HG03196 (cell line): ENCODE measurements around the gene TEX35.
A peak's percentile ranks its signal among the peaks of the same experiment; 100 is the strongest.

Source experiments
- ATAC-seq: cut with Tn5 transposase; IDR thresholded peaks from one replicate; pipeline ENCODE4 v1.9.1; 2021; ENCODE audit not compliant: unreplicated experiment

TEX35 gene

DNA sequence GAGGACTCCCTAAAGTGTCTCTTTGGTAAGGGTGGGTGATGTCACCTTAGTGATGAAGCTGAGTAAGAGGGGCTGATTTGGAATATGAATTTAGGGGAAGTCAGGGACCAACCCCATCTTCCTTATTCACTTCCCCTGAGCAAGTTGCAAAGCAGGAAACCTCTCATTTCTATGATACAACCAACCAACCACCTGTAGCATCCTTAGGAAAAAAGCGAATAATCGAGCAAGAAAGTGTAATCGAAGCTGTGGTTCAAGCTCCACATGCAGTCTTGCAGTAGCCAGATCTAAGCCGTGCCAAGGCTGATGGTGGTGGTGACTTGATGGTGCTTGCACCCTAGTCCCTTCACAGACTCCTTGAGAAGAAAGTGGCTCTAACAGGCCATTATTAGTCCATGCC, 3.2 kb downstream of the TEX35 start:
- no peak for ATAC-seq

DNA sequence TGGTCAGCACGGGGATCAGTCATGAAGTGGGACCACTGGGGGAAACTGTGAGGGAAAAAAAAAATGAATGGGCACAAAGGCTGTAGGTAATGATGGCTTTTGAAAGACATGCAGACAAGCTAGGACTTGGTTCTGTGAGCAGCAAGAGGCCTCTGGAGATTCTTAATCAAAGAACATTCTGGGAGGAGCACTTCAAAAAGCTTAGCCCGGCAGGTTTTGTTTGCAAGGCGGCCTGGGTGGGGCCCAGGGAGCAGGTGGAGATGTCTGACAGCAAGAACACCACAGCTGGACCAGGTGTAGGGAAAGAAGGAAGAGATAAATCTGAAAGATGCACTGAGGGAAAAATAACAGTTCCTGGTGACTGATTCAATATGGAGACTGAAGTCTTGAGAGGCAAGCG, 6.0 kb downstream of the TEX35 start:
- no peak for ATAC-seq

DNA sequence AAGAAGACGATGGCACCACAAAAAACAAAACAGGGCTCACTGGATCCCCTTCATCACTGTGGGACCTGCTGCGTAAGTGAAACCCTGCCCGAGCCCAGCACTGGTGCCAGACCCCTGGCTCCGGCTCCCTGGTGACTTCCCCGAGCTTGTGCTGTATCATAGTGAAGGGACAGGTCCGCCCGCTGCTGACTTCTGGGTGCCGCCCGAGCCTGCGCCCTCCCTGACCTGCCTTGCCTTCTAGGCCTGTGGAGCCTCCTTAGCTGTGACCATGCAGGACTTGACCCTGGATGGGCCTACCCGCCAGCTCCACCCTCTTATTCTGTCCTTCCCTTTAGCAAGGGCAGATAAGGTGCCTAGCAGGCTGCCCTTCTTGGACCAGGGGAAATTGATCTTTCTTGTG, 7.9 kb downstream of the TEX35 start:
- ATAC-seq = no peak

DNA sequence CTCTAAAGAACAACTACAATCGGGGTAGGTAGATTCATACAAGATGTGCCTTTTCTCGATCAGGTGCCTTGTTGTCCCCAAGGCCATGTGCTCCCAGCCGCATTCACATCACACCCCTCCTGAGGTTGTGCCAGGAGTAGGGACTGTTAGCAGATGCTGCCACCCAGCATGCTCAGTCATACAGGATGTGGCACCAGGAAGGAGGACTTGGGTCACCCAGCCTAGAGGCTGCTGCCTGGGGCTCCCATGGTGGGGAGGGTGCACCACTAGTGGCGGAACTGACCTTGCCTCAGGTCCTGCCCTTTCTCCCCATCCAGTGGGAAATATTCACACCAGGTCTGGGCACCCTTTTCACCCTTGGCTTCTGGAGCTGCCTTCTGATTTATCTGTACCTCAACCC, 8.3 kb downstream of the TEX35 start:
- no peak for ATAC-seq

DNA sequence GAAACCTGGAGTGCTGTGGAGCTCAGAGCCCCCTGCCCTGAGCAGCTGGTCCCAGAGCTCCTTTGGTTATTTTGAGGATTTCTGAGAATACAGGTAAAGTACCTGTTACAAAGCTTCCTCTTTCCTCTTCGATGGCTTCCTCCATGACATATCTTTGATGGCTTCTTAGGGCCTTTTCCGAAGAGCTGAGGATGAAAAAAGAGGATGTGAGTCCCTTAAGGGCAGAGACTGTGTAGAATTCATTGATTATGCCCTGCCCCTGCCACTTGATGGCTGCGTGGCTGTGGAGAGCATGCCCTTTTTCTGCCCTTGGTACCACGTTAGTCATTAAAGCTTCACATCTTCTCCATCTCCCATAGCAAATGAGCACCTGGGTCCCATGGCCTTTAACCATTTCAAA, 14.2 kb downstream of the TEX35 start:
- no peak for ATAC-seq

DNA sequence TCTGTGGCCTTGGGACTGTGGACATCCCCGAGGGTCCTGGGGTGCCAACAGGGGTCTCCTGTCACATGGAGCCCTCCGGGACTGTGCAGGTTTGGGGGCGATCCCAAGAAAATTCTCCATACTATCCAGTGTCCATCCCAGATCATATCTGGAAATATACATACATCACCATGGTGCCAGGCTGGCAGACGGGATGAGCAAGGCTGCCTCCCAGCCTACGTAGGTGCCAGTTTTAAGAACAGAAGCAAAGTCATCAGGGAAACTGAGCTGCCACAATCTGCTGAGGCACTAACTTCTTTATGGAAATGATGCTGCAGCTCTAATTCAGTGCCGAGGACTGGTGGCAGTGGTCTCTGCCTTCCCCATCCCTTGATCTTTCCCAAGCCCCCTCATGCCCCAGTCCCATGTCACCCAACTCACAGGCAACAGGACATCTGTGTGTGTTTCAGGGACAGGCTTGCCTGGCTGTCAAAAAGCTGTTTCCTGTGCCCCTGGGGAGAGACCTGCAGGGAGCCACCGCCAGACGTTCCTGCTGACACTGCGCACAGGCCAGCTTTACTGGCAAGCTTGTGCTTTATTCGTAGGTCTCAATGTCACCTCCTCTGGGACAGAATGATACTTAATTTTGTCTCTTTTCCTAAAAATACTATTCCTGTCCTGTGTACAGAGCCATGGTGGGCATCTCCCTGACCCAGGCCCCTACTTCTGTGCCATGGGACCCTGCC, 15.5 kb downstream of the TEX35 start:
- ATAC-seq = no peak

DNA sequence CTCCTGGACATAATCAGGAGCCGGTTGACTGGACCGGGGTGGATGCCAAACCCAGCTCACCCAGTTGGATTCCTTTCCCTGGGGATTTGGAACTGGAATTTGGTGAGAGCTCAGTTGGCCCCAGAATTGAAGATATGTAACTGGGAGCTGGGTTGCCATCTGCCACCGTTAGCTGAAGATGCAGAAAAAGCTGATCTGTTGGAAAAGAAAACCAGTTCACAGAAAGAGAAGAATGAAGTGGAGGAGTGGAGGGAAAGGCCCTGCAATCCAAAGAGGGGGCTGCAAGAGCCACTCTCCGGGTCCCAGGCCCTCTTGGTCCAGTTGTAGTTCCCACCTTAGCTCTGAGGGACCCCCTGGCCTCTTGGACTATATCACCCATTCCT, 16.0 kb downstream of the TEX35 start:
- no peak for ATAC-seq

DNA sequence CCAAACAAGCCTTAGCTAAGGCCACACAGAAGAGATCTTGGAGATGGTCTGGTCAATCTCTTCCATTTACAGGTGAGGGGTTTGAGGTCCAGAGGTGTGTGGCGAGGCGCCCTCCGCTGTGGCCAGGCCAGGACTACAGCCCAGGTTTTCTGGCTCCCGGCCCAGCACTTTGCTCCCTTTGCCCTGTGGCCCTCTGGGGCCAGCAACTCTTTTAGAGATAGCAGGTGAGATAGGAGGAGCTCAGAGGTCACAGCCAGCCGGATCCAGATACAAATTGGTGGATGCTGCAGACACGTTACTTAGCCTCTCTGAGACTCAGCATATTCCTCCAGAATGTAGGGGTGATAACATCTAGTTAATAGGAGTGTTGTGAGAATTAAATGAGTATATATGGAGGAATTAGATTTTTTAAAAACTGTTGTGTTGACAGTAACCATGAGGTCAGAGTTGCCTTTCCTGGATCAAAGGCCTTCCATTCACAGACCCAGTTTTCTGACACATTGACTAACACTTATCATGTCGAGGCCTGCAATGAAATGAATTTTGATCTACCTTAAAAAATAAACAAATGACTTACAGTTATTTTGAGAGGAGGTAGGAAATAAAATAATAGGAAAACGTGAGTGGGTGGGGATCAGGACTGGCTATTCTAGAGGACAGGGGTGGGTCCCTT, 16.6 kb downstream of the TEX35 start:
- ATAC-seq = no peak

DNA sequence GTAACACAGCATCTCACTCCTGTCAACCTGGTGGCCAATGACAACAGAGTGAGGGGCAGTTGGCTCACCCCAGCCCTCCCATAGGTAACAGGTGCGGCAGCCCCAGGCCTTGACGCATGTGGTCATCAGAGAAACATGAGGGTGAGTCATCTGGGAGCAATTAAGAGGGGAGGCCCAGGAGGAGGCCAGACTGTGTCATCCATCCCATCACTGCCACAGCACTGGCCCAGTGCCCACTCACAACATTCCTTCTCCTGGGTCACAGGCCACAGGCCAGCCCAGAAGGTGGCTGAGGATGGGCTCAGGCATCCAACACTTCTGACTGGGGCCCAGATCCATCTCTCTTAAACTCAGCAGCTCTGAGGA, 17.1 kb downstream of the TEX35 start:
- no peak for ATAC-seq

DNA sequence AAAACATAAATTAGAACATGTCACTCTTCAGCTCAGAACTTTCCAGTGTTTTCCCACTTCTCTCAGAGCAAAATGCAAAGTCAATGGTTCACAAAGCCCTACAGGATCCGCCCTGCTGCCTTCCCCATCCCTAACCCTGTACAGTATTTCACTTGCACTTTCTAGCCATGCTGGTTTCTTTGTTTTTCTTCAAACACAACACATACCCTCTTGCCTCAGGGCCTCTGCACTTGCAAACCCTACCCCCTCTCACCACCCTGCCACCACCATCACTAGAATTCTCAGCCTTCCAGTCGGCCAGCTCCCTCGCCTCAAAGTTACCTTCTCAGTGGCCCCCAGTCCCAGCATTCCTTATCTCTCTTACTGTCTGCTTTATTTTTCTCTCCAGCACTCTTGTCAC, 17.6 kb downstream of the TEX35 start:
- ATAC-seq = no peak

DNA sequence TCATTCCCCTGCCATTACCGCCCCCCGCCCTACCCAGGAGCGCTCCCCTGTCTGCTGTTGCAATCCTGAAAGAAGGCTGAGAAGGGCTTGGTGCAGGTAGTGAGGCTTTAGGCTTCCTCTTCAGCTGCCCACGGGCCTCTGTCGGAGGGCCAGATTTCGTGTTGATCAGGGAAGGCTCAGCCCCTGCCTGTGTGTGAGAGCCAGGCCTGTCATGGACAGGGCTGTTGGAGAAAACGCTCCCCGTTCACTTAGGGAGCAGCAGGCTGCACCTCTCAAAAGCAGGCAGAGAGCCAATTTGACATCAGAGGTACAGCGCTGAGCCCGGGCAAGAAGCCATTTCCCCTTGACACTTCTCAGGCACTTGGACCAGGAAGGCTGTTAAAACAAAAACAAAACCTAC, 19.0 kb downstream of the TEX35 start:
- ATAC-seq = peak; percentile 26

DNA sequence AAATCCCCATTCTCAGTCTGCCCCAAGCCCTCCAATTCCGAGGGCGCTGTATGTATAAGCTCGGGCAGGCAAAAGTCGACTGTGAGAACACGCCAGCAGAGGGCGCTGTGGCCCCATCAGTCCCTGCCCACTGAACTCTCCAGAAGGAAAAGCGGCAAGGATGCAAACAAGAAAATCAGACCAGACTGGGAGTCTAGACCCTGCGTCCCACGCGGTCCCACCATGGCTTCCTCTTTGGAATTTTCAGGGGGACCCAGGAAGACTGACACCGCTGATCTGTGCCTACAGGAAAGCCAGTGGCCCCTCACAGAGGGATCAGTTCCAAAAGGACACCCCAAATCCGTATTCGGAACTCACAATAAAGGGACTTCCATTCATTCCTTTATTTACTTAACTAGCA, 19.5 kb downstream of the TEX35 start:
- ATAC-seq = peak; percentile 80

DNA sequence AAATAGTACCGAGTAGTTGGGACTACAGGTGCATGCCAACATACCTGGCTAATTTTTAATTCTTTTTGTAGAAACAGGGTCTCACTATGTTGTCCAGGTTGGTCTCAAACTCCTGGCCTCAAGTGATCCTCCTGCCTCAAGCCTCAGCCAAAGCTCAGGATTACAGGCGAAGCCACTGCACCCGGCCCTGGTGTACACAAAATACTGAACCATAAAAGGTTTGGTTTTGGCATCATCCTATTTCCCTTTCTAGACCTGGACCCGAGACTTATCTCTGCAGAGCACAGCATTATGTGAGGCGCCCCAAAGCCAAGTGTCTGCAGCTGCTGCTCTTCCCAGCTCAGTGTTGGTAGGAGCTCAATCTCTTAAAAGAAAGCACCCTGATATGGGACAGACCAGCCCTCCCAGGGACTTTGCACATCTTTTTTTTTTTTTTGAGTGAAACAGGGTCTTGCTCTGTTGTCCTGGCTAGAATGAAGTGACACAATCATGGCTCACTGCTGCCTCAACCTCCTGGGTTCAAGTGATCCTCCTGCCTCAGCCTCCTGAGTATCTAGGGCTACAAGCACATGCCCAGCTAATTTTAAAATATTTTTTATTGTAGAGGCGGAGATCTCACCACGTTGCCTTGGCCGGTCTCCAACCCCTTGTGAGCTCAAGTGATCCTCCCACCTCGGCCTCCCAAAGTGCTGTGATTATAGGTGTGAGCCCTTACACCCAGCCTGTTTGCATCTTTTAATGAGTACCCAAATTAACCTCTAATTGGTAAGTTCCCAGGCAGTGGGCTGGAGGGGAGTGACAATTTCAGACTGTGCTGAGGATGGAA, 20.4 kb downstream of the TEX35 start:
- no peak for ATAC-seq

DNA sequence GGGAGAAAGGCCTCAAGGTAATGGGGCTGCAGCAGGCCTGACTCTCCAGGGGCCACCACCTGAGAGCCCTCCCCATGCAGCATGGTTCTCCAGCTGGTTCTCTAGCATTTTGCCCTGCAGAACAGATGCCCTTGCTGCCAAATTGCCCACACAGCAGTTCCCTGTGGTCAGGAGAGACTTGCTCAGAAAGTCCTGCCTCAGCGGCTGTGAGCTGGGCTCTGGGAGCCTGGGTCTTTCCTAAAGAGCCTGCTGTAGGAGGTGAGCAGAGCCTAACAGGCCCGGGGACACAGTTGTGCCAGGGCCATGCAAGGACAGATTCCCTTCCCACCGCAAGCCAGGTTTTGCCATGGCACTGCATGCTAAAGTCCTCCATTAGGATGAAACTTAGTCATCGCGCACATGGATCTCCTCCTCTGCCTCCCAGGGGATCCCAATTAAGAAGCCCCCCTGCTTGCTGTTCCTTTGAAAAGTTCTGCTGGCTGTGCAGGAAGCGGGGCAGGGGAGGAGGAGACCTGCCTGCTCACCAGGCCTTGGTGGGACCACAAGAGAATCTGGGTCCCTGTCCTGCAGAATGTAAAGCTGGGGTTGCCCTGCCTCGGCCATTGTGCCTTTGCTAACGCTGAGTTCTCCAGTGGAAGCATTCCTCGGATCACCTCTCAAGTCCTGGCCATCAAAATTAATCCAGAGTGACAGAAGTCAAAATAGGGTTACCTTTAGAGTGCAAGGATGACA, 21.4 kb downstream of the TEX35 start:
- ATAC-seq = no peak

DNA sequence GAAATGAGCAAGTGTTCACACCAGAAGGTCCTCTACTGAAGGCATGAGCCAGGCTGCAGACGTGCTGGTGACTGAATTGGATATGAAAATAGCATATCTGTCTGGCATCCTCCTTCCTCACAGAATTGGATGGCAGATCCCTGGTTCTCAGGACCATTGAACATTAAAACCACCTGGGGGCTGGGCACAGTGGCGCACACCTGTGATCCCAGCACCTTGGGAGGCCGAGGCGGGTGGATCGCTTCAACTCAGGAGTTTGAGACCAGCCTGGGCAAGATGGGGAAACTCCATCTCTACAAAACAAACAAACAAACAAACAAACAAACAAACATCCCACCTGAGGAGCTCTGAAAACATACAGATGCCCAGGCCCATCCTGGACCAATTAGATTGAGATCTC, 23.4 kb downstream of the TEX35 start:
- no peak for ATAC-seq

DNA sequence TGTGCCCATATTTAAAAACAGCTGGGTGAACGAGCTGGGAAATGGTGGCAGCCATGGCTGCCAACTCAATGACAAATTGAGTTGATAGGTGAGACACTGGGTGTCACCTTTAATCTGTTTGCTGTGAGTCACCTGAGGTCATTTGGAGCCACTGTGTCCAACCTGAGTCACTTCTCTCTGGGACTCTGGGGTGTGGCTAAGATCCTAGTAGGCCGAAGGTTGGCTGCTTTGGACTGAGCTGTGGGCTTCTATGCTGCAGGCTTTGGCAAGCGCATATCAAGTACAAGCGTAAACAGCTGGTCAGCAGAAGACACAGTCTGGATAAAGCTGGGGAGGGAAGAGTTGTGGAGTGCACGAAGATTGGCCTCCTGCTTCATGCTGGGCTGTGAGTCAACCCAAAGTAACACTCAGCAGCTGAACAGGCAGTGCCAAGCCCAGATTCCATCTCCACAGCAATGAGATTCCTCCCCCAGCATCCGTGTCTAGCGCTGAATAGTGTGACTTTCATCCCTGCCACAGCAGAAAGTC, 24.0 kb downstream of the TEX35 start:
- ATAC-seq = no peak

DNA sequence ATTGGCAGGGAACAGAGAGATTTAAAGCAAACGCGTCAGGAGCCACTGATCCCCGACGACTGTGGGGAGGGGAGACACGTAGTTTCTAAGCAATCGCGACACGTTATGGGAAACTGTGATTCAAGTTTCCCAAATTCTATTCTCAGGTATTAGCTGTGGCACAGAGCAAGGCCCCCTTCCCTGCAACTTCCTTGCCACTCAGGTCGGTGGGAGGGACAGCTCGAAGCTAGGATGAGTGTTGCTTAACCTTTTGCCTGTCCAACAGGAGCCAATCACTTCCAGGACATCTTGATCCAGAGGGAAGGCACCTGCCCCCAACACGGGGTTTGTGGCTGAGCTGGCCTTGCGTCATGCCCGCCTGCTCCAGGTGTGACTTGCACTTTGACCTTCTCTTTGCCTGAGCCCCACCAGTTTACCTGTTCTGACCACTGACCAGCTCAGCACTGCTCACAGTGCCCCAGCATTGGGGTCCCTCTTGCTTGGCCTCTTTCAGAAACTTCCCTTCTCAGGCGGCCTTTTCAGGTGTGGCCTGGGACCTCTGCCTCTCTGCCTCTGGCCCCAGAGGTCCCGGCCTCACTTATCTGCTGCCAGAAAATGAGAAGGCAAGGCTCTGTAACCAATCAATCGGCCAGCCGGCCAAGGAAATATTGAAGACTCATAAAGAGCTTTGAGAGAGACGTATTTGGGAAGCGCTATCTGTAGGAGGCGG, 24.6 kb downstream of the TEX35 start:
- ATAC-seq = no peak

DNA sequence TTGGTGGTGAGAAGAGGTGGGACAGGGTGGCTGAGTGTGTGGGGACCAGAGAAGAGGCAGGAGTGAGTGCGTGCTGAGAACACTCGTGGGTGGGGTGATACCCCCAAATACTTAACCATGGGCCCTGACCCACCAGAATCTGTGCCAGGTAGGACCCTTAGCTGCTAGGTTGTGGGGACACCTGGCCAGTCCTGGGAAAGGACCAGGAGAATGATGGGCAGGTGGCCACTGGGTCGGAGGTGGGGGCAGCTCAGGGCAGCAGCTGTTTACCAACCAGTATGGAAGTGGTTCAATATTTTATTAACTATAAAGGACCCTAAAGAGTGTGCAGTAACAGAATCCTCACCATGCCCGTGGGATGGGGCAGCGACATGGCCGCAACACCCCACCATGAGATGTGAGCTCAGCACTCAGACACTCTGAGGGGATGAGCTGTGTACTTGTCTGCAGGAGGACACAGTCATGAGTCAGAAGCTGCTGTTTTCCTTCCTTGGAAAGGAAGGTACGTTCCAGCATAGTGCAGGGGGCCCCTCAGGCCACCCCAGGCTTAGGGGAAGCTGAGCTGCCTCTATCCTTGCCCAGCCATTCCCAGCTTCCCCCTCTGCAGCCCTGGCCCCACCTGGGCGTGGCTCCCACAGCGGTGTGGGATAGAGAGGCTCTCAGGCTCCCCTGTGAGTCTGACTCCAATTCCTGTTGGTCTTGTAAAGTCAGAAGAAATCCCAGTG, 25.4 kb downstream of the TEX35 start:
- ATAC-seq = no peak

DNA sequence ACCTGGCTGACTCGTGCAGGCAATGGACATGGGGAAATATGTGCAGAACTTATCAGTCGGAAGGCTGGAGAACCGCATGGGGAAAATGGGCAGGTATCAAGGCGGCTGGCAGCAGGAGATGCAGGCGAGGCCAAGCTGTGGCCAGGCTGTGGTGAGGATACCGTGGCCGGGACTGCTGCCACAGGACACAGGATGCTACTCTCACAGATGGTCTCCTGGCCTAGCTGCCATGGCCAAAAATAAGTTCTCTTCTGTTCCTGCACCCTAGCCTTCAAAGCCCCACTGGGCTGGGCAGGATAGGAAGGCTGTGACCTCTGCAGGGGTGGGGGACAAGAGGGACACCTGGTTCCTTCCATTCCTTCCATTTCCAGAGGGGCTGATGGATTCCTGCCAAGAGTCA, 26.4 kb downstream of the TEX35 start:
- ATAC-seq = no peak

DNA sequence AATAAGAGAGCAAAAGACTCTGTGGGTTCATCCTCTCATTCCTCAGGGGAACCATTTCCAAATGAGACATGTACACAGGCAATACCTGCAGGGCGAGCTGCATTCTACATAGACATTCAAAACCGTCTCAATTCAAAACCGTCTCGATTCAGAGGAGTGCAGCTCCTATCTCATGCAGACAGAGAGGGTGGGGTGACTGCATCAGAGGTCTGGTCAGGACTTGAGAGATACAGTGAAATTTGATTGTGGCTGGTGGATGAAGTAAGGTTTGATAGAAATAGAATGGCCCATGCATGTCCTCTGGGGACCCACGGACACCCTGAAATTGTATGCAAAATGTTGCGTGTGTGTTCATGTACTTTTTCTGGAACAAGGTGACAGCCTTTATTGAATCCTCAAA, 27.3 kb downstream of the TEX35 start:
- ATAC-seq = no peak
